Osteoblast (primary cell): ENCODE data around the gene ESPN. TPM values are rescaled to one million over a fixed set of nuclear protein-coding genes. Genes with fewer than 3 reads are reported as not detected.
A peak's percentile ranks its signal among the peaks of the same experiment; 100 is the strongest.

ENCODE experiments used
- DNase-seq: peaks from one replicate; pipeline ENCODE4 v3.0.0; 2011; ENCODE audit warnings: low spot score, mixed read lengths; ENCODE audit not compliant: insufficient read length; ENCODE audit errors: missing footprints
- H2AFZ ChIP-seq: 2 replicates; pipeline ENCODE4 v1.6.0; 2011; ENCODE audit warnings: mild to moderate bottlenecking, low read length
- H3K27ac ChIP-seq: 2 replicates; pipeline ENCODE4 v1.5.1; 2011; ENCODE audit warnings: mild to moderate bottlenecking, low read depth, low read length, moderate library complexity
- H3K27me3 ChIP-seq: 2 replicates; pipeline ENCODE4 v1.6.0; 2012; ENCODE audit warnings: mild to moderate bottlenecking, control low read depth, inconsistent platforms, low read length, moderate library complexity; ENCODE audit not compliant: insufficient read depth
- H3K36me3 ChIP-seq: 2 replicates; pipeline ENCODE4 v1.5.1; 2011; ENCODE audit warnings: mild to moderate bottlenecking, low read length, control low read depth, moderate library complexity; ENCODE audit not compliant: insufficient read depth
- H3K4me1 ChIP-seq: 2 replicates; pipeline ENCODE4 v1.5.1; 2011; ENCODE audit warnings: mild to moderate bottlenecking, low read length, control low read depth, moderate library complexity; ENCODE audit not compliant: insufficient read depth
- H3K4me2 ChIP-seq: 2 replicates; pipeline ENCODE4 v1.6.0; 2011; ENCODE audit warnings: mild to moderate bottlenecking, low read length; ENCODE audit not compliant: insufficient read depth
- H3K4me3 ChIP-seq: fragments of 200-600 bp; sonication (generic); 3 replicates; pipeline ENCODE4 v1.5.1; 2012; ENCODE audit warnings: mild to moderate bottlenecking, low read length, inconsistent platforms; ENCODE audit not compliant: insufficient read depth
- H3K79me2 ChIP-seq: 2 replicates; pipeline ENCODE4 v1.6.0; 2012; ENCODE audit warnings: mild to moderate bottlenecking, low read length, control low read depth, inconsistent platforms; ENCODE audit not compliant: insufficient read depth
- H3K9me3 ChIP-seq: 2 replicates; pipeline ENCODE4 v1.5.1; 2011; ENCODE audit warnings: low read depth, low read length, control low read depth
- H4K20me1 ChIP-seq: 2 replicates; pipeline ENCODE4 v1.6.0; 2012; ENCODE audit warnings: mild to moderate bottlenecking, low read length, control low read depth; ENCODE audit not compliant: insufficient read depth
- total RNA-seq: library from RNA; depleted of rRNA; stranded (reverse); fragments of >200 nt; gene quantifications from 2 replicates; pipeline ENCODE4 v1.2.3, GENCODE V29; 2012
- TF ChIP-seq, protein P1 (sequence below): IDR thresholded peaks from 2 replicates; pipeline ENCODE4 v1.5.1; 2011; ENCODE audit warnings: mild to moderate bottlenecking, low read depth, low read length, moderate library complexity; ENCODE audit errors: extremely low read depth

Gene ESPN, protein sequence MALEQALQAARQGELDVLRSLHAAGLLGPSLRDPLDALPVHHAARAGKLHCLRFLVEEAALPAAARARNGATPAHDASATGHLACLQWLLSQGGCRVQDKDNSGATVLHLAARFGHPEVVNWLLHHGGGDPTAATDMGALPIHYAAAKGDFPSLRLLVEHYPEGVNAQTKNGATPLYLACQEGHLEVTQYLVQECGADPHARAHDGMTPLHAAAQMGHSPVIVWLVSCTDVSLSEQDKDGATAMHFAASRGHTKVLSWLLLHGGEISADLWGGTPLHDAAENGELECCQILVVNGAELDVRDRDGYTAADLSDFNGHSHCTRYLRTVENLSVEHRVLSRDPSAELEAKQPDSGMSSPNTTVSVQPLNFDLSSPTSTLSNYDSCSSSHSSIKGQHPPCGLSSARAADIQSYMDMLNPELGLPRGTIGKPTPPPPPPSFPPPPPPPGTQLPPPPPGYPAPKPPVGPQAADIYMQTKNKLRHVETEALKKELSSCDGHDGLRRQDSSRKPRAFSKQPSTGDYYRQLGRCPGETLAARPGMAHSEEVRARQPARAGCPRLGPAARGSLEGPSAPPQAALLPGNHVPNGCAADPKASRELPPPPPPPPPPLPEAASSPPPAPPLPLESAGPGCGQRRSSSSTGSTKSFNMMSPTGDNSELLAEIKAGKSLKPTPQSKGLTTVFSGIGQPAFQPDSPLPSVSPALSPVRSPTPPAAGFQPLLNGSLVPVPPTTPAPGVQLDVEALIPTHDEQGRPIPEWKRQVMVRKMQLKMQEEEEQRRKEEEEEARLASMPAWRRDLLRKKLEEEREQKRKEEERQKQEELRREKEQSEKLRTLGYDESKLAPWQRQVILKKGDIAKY
- not detected in 2 replicates for total RNA-seq

- H3K27me3 ChIP-seq: peaks cover 68% of the 10 kb centered on the region
- H3K4me2 ChIP-seq: no peak within 1 kb of the TSS
Observed at GRCh38 chr1:6424619-6425593, at the start of gene ESPN. ESPN (plus strand) TSS chr1:6424776; CDS start chr1:6424956, 180 bp downstream.

GRCh38 chr1:6378096-6378746 lies 46.4 kb upstream of the ESPN start:
- peak; percentile 45 for DNase-seq
- Histone ChIP-seq H3K4me3 (no peak overlapping the region), H3K36me3 (no peaks in the 10 kb centered on the region), H3K4me1 (no peaks in the 10 kb centered on the region), H4K20me1 (peaks cover 7% of the 10 kb centered on the region), H3K79me2 (peaks cover 51% of the 10 kb centered on the region), H3K4me2 (no peak overlapping the region), H3K9me3 (no peaks in the 10 kb centered on the region), H3K27ac (no peak overlapping the region), H3K27me3 (no peaks in the 10 kb centered on the region), H2AFZ (no peak overlapping the region)
- TF ChIP-seq, protein P1, sequence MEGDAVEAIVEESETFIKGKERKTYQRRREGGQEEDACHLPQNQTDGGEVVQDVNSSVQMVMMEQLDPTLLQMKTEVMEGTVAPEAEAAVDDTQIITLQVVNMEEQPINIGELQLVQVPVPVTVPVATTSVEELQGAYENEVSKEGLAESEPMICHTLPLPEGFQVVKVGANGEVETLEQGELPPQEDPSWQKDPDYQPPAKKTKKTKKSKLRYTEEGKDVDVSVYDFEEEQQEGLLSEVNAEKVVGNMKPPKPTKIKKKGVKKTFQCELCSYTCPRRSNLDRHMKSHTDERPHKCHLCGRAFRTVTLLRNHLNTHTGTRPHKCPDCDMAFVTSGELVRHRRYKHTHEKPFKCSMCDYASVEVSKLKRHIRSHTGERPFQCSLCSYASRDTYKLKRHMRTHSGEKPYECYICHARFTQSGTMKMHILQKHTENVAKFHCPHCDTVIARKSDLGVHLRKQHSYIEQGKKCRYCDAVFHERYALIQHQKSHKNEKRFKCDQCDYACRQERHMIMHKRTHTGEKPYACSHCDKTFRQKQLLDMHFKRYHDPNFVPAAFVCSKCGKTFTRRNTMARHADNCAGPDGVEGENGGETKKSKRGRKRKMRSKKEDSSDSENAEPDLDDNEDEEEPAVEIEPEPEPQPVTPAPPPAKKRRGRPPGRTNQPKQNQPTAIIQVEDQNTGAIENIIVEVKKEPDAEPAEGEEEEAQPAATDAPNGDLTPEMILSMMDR: no peak

More at GRCh38 chr1:6424619-6425593, at the start of gene ESPN:
- H3K27ac ChIP-seq: no peak within 1 kb of the TSS
- no peaks in the 10 kb centered on the region for H3K36me3 ChIP-seq
- H3K9me3 ChIP-seq: no peaks in the 10 kb centered on the region
- H2AFZ ChIP-seq: no peak within 1 kb of the TSS
- no peak within 1 kb of the TSS for H3K4me3 ChIP-seq
- H3K4me1 ChIP-seq: peaks cover 8% of the 10 kb centered on the region
- TF ChIP-seq, protein P1: no peak
- H3K79me2 ChIP-seq: no peaks in the 10 kb centered on the region
- peak; percentile 85 for DNase-seq
- peaks cover 6% of the 10 kb centered on the region for H4K20me1 ChIP-seq

GRCh38 chr1:6380037-6380436 lies 44.5 kb upstream of the ESPN start:
- Histone ChIP-seq H3K79me2 (peaks cover 51% of the 10 kb centered on the region), H3K4me2 (no peak overlapping the region), H3K27ac (no peak overlapping the region)

More at GRCh38 chr1:6380037-6380436, 44.5 kb upstream of the ESPN start:
- Histone ChIP-seq H3K36me3 (no peaks in the 10 kb centered on the region), H3K27me3 (no peaks in the 10 kb centered on the region), H4K20me1 (no peaks in the 10 kb centered on the region), H3K4me1 (no peaks in the 10 kb centered on the region), H3K4me3 (no peak overlapping the region), H3K9me3 (no peaks in the 10 kb centered on the region), H2AFZ (no peak overlapping the region)
- TF ChIP-seq, protein P1: no peak
- DNase-seq: no peak
